ENCODE measurements around the gene CFAP47.

CFAP47 gene

GRCh38 chrX:36198575-36198974, 279.0 kb downstream of the CFAP47 start:
- H3K36me3 ChIP-seq (ENCODE audit: insufficient read depth, low read length): no peaks in the 10 kb centered on the region
- TF ChIP-seq EZH2phosphoT487 (IDR thresholded peaks at IDR 0.05; ENCODE audit: borderline replicate concordance) (no peak), CTCF (conservative IDR thresholded peaks at IDR 0.05; ENCODE audit: low read length) (no peak)
- H4K20me1 ChIP-seq (ENCODE audit: insufficient read depth, low read length, poor library complexity, severe bottlenecking): no peaks in the 10 kb centered on the region
- H3K4me1 ChIP-seq (ENCODE audit: insufficient read depth, low read length, poor library complexity, severe bottlenecking): no peaks in the 10 kb centered on the region
- no peak overlapping the region for H3K4me3 ChIP-seq (ENCODE audit: low read length, poor library complexity, severe bottlenecking)
- no peak overlapping the region for H3K9ac ChIP-seq (ENCODE audit: low read depth, low read length, poor library complexity, severe bottlenecking)
- no peaks in the 10 kb centered on the region for H3K27me3 ChIP-seq (ENCODE audit: insufficient read depth, low read length, poor library complexity, severe bottlenecking)
- no peaks in the 10 kb centered on the region for H3K79me2 ChIP-seq (ENCODE audit: insufficient read depth, low read length)
- H3K9me3 ChIP-seq (ENCODE audit: insufficient read depth, low read depth, low read length): no peaks in the 10 kb centered on the region
- no peaks in the 10 kb centered on the region for H3K9me2 ChIP-seq (replicated peaks; ENCODE audit: low read depth, low read length)
- H3K4me2 ChIP-seq (ENCODE audit: low read depth, low read length, poor library complexity, severe bottlenecking): no peak overlapping the region
- H3F3A ChIP-seq (ENCODE audit: low read depth): no peaks in the 10 kb centered on the region
- H2AFZ ChIP-seq (ENCODE audit: low read length): no peak overlapping the region

- H3K9ac ChIP-seq (ENCODE audit: low read depth, low read length, poor library complexity, severe bottlenecking): no peak overlapping the region
- H3K4me3 ChIP-seq (ENCODE audit: low read length, poor library complexity, severe bottlenecking): no peak overlapping the region
- no peaks in the 10 kb centered on the region for H4K20me1 ChIP-seq (ENCODE audit: insufficient read depth, low read length, poor library complexity, severe bottlenecking)
- H3K27me3 ChIP-seq (ENCODE audit: insufficient read depth, low read length, poor library complexity, severe bottlenecking): no peaks in the 10 kb centered on the region
- no peaks in the 10 kb centered on the region for H3K9me3 ChIP-seq (ENCODE audit: insufficient read depth, low read depth, low read length)
- H3F3A ChIP-seq (ENCODE audit: low read depth): no peaks in the 10 kb centered on the region
- no peak overlapping the region for H3K4me2 ChIP-seq (ENCODE audit: low read depth, low read length, poor library complexity, severe bottlenecking)
- no peaks in the 10 kb centered on the region for H3K36me3 ChIP-seq (ENCODE audit: insufficient read depth, low read length)
- TF ChIP-seq EZH2phosphoT487 (IDR thresholded peaks at IDR 0.05; ENCODE audit: borderline replicate concordance) (no peak), CTCF (conservative IDR thresholded peaks at IDR 0.05; ENCODE audit: low read length) (no peak)
- no peak overlapping the region for H2AFZ ChIP-seq (ENCODE audit: low read length)
- H3K9me2 ChIP-seq (replicated peaks; ENCODE audit: low read depth, low read length): no peaks in the 10 kb centered on the region
- no peaks in the 10 kb centered on the region for H3K79me2 ChIP-seq (ENCODE audit: insufficient read depth, low read length)
- no peaks in the 10 kb centered on the region for H3K4me1 ChIP-seq (ENCODE audit: insufficient read depth, low read length, poor library complexity, severe bottlenecking)
These were observed 280.4 kb downstream of the CFAP47 start for GRCh38 chrX:36199928-36200327.

GRCh38 chrX:36214924-36215323, 295.4 kb downstream of the CFAP47 start:
- Histone ChIP-seq H3K9ac (ENCODE audit: low read depth, low read length, poor library complexity, severe bottlenecking) (no peak overlapping the region), H3K36me3 (ENCODE audit: insufficient read depth, low read length) (no peaks in the 10 kb centered on the region), H3K4me3 (ENCODE audit: low read length, poor library complexity, severe bottlenecking) (no peak overlapping the region), H3K79me2 (ENCODE audit: insufficient read depth, low read length) (no peaks in the 10 kb centered on the region), H2AFZ (ENCODE audit: low read length) (no peak overlapping the region), H3F3A (ENCODE audit: low read depth) (no peaks in the 10 kb centered on the region), H3K4me2 (ENCODE audit: low read depth, low read length, poor library complexity, severe bottlenecking) (no peak overlapping the region), H3K9me2 (replicated peaks; ENCODE audit: low read depth, low read length) (no peaks in the 10 kb centered on the region), H3K27me3 (ENCODE audit: insufficient read depth, low read length, poor library complexity, severe bottlenecking) (no peaks in the 10 kb centered on the region), H3K9me3 (ENCODE audit: insufficient read depth, low read depth, low read length) (no peaks in the 10 kb centered on the region), H3K4me1 (ENCODE audit: insufficient read depth, low read length, poor library complexity, severe bottlenecking) (no peaks in the 10 kb centered on the region), H4K20me1 (ENCODE audit: insufficient read depth, low read length, poor library complexity, severe bottlenecking) (no peaks in the 10 kb centered on the region)
- no peak for TF ChIP-seq CTCF (conservative IDR thresholded peaks at IDR 0.05; ENCODE audit: low read length)
- no peak for TF ChIP-seq EZH2phosphoT487 (IDR thresholded peaks at IDR 0.05; ENCODE audit: borderline replicate concordance)

Data from Loucy (cell line).